Activated T-cell treated with anti-CD3 and anti-CD28 coated beads, Interleukin-2, amount 50 U/mL, for 1 hour (primary cell): ENCODE data around the gene CDH24.

Experiments
- DNase-seq: peaks from one replicate; pipeline ENCODE4 v3.0.0-alpha.2; 2020

Gene CDH24

GRCh38 chr14:23060536-23061260 lies 3.4 kb upstream of the CDH24 start:
- DNase-seq, result no peak

GRCh38 chr14:23058654-23059504 lies 1.6 kb upstream of the CDH24 start:
- DNase-seq, result no peak

- DNase-seq, result peak; percentile 89
Measured at GRCh38 chr14:23057757-23058653, 685 bp upstream of the CDH24 start.

- DNase-seq, result peak; percentile 73
Measured at GRCh38 chr14:23056145-23056955, 970 bp downstream of the CDH24 start.

- DNase-seq, result no peak
Measured at GRCh38 chr14:23055621-23056144, 1.6 kb downstream of the CDH24 start.

- no peak for DNase-seq
Measured at GRCh38 chr14:23055147-23055550, 2.2 kb downstream of the CDH24 start.

- peak; percentile 48 for DNase-seq
Measured at GRCh38 chr14:23054000-23054811, 3.1 kb downstream of the CDH24 start.

- DNase-seq, result no peak
Measured at GRCh38 chr14:23053426-23053825, 3.9 kb downstream of the CDH24 start.

GRCh38 chr14:23052671-23053070 lies 4.6 kb downstream of the CDH24 start:
- no peak for DNase-seq

GRCh38 chr14:23052182-23052623 lies 5.1 kb downstream of the CDH24 start:
- no peak for DNase-seq

GRCh38 chr14:23051141-23052057 lies 5.9 kb downstream of the CDH24 start:
- DNase-seq, result no peak

GRCh38 chr14:23049011-23049410 lies 8.3 kb downstream of the CDH24 start:
- DNase-seq, result no peak

GRCh38 chr14:23047751-23048693 lies 9.3 kb downstream of the CDH24 start:
- no peak for DNase-seq

GRCh38 chr14:23047034-23047634 lies 10.2 kb downstream of the CDH24 start:
- DNase-seq, result no peak

- DNase-seq, result no peak
Measured at GRCh38 chr14:23045419-23046357, 11.6 kb downstream of the CDH24 start.

GRCh38 chr14:23044840-23045239 lies 12.5 kb downstream of the CDH24 start:
- no peak for DNase-seq

GRCh38 chr14:23043754-23044153 lies 13.6 kb downstream of the CDH24 start:
- DNase-seq, result no peak
